CD4-positive, alpha-beta T cell (primary cell): ENCODE measurements around the gene ZC3HAV1. TPM values are rescaled to one million over a fixed set of nuclear protein-coding genes. Genes with fewer than 3 reads are reported as not detected.

ENCODE experiments used
- ATAC-seq: fragments of 200-7000 bp; cut with Tn5 transposase; one replicate; pipeline ENCODE4 v1.10.0; 2022; ENCODE audit warnings: mild to moderate bottlenecking; ENCODE audit not compliant: poor library complexity
- CTCF ChIA-PET: fragments of 350-600 bp; sonication (Branson Sonifier 250); formaldehyde crosslinking; loops from one replicate; lab custom pipeline; 2021; ENCODE audit warnings: antibody characterized with exemption, inconsistent platforms; lab: Charles Lee
- POLR2A ChIA-PET: fragments of 350-600 bp; sonication (Branson Sonifier 250); formaldehyde crosslinking; loops from one replicate; lab custom pipeline; 2021; ENCODE audit warnings: antibody characterized with exemption, inconsistent platforms; lab: Charles Lee
- DNase-seq, 14 experiments: peaks; one replicate each; pipeline ENCODE4 v3.0.0-alpha.2; 2013 to 2020; ENCODE audit warnings: mixed read lengths in 2 of 14
- H3K27ac ChIP-seq, 2 donors: one replicate each; pipeline versions ENCODE4 v1.5.1 to v1.7.0; 2013; ENCODE audit warnings: low read length in 2 of 2, low read depth in 1 of 2, mild to moderate bottlenecking in 1 of 2
- H3K27me3 ChIP-seq, 2 experiments: 1 replicate in 1 of 2; 2 replicates in 1 of 2; pipeline versions ENCODE4 v1.6.1 to v1.7.0; 2013; ENCODE audit warnings: low read length in 2 of 2, control low read depth in 1 of 2, mild to moderate bottlenecking in 1 of 2, moderate library complexity in 1 of 2; ENCODE audit not compliant: insufficient read depth in 2 of 2, control insufficient read depth in 1 of 2
- H3K36me3 ChIP-seq: one replicate; pipeline ENCODE4 v1.6.1; 2013; ENCODE audit warnings: low read length, control low read depth; ENCODE audit not compliant: insufficient read depth
- H3K4me1 ChIP-seq: one replicate; pipeline ENCODE4 v1.6.1; 2013; ENCODE audit warnings: low read length, control low read depth; ENCODE audit not compliant: insufficient read depth
- H3K4me3 ChIP-seq: one replicate; pipeline ENCODE4 v1.5.1; 2013; ENCODE audit warnings: mild to moderate bottlenecking, low read length, moderate library complexity
- H3K9me3 ChIP-seq, 2 experiments: 1 replicate in 1 of 2; 2 replicates in 1 of 2; pipeline versions ENCODE4 v1.6.1 to v1.7.0; 2013; ENCODE audit warnings: low read length in 2 of 2, mild to moderate bottlenecking in 2 of 2, control low read depth in 1 of 2, moderate library complexity in 1 of 2; ENCODE audit not compliant: control insufficient read depth in 1 of 2, insufficient read depth in 1 of 2
- H3K27ac Mint-ChIP-seq: one replicate; pipeline ENCODE4 v1.8.0; 2020; ENCODE audit warnings: mixed read lengths
- H3K27me3 Mint-ChIP-seq: one replicate; pipeline ENCODE4 v1.8.0; 2021; ENCODE audit warnings: mixed read lengths
- H3K36me3 Mint-ChIP-seq: one replicate; pipeline ENCODE4 v1.8.0; 2021; ENCODE audit warnings: low read depth, mixed read lengths
- H3K4me1 Mint-ChIP-seq: one replicate; pipeline ENCODE4 v1.8.0; 2021; ENCODE audit warnings: low read depth, mixed read lengths
- H3K4me3 Mint-ChIP-seq: one replicate; pipeline ENCODE4 v1.8.0; 2020; ENCODE audit warnings: mild to moderate bottlenecking, mixed read lengths
- H3K9me3 Mint-ChIP-seq: one replicate; pipeline ENCODE4 v1.8.0; 2020; ENCODE audit warnings: mixed read lengths
- CTCF ChIP-seq: fragments of 200-600 bp; IDR thresholded peaks from one replicate; pipeline ENCODE4 v1.8.0; 2022; ENCODE audit warnings: antibody characterized with exemption, mild to moderate bottlenecking
- intact Hi-C, 2 experiments: fragments of 100-400 bp; cut with DNase I in 1 of 2; cut with micrococcal nuclease in 1 of 2; formaldehyde crosslinking; loops; one replicate each; pipeline versions ENCODE4 v1.15.1 to v1.9.0; 2023 to 2025; cut with DNase I, micrococcal nuclease
- total RNA-seq, 174 experiments: library from RNA in 2 of 174; stranded (reverse) in 2 of 174; gene quantifications; one replicate each; pipeline ENCODE4 v1.2.3 and lab custom pipeline; 2021 to 2026

Gene ZC3HAV1
- total RNA-seq, 2 experiments from 2014 or later, result 169 to 178 TPM

- H3K4me1 Mint-ChIP-seq, result peaks cover 84% of the 10 kb centered on the region
- no peaks in the 10 kb centered on the region for H3K9me3 ChIP-seq
- H3K36me3 Mint-ChIP-seq, result peaks cover 7% of the 10 kb centered on the region
- intact Hi-C loops, result loop anchor here in 1 of 2 experiments (5.0 kb wide), 2 partner anchors 37 to 948 kb away; partner anchors contain the start of gene PARP12
- CTCF ChIA-PET, result interaction anchor here (0.8 kb wide), 1 partner anchor 13 kb away, joined by 3 read pairs; no protein-coding TSS in a partner anchor
- H3K27ac Mint-ChIP-seq, result no peak overlapping the region
- no peak overlapping the region for H3K4me3 Mint-ChIP-seq
- ATAC-seq (no peak), DNase-seq (no peak)
- H3K27me3 ChIP-seq, result no peaks in the 10 kb centered on the region
- H3K9me3 Mint-ChIP-seq, result no peaks in the 10 kb centered on the region
- H3K4me1 ChIP-seq, result peaks cover 53% of the 10 kb centered on the region
- no peak overlapping the region for H3K4me3 ChIP-seq
- H3K36me3 ChIP-seq, result no peaks in the 10 kb centered on the region
- no peak overlapping the region for H3K27ac ChIP-seq
- TF ChIP-seq CTCF, result no peak
- no peaks in the 10 kb centered on the region for H3K27me3 Mint-ChIP-seq
- POLR2A ChIA-PET, result interaction anchor here (0.7 to 1.9 kb wide), 6 partner anchors 10 to 40 kb away, joined by 3 to 10 read pairs (median 4); no protein-coding TSS in a partner anchor
These were observed 5.1 kb upstream of the ZC3HAV1 start for GRCh38 chr7:139114585-139114984.

- no peaks in the 10 kb centered on the region for H3K27me3 Mint-ChIP-seq
- peaks cover 79% of the 10 kb centered on the region for H3K4me1 Mint-ChIP-seq
- Histone ChIP-seq H3K9me3 (no peaks in the 10 kb centered on the region), H3K4me1 (peaks cover 48% of the 10 kb centered on the region), H3K36me3 (no peaks in the 10 kb centered on the region), H3K27me3 (no peaks in the 10 kb centered on the region), H3K27ac (no peak overlapping the region), H3K4me3 (no peak overlapping the region)
- intact Hi-C loops, result loop anchor here in 1 of 2 experiments (5.0 kb wide), 2 partner anchors 37 to 948 kb away; partner anchors contain the start of gene PARP12
- peaks cover 12% of the 10 kb centered on the region for H3K36me3 Mint-ChIP-seq
- TF ChIP-seq CTCF, result no peak
- H3K27ac Mint-ChIP-seq, result peak overlapping the region; percentile 13
- no peak overlapping the region for H3K4me3 Mint-ChIP-seq
- DNase-seq (no peak), ATAC-seq (no peak)
- ChIA-PET POLR2A (interaction anchor here (0.7 to 1.9 kb wide), 3 partner anchors 12 to 39 kb away, joined by 3 to 10 read pairs (median 4); no protein-coding TSS in a partner anchor), CTCF (interaction anchor here (0.8 kb wide), 1 partner anchor 14 kb away, joined by 3 read pairs; no protein-coding TSS in a partner anchor)
- H3K9me3 Mint-ChIP-seq, result no peaks in the 10 kb centered on the region
These were observed 4.5 kb upstream of the ZC3HAV1 start for GRCh38 chr7:139114018-139114417.

GRCh38 chr7:139112741-139113250 lies 3.3 kb upstream of the ZC3HAV1 start:
- H3K27ac Mint-ChIP-seq, result peak overlapping the region; percentile 95
- no peak for TF ChIP-seq CTCF
- ATAC-seq, result no peak
- no peak overlapping the region for H3K4me3 ChIP-seq
- H3K27ac ChIP-seq, result peak overlapping the region in 1 of 2 donors; percentile 3
- no peaks in the 10 kb centered on the region for H3K9me3 ChIP-seq
- H3K9me3 Mint-ChIP-seq, result no peaks in the 10 kb centered on the region
- H3K4me1 ChIP-seq, result peaks cover 35% of the 10 kb centered on the region
- no peaks in the 10 kb centered on the region for H3K27me3 Mint-ChIP-seq
- H3K27me3 ChIP-seq, result no peaks in the 10 kb centered on the region
- ChIA-PET POLR2A (interaction anchor here (0.9 to 1.3 kb wide), 4 partner anchors 9 to 71 kb away, joined by 3 to 12 read pairs (median 4); no protein-coding TSS in a partner anchor), CTCF (interaction anchor here (1.0 kb wide), 1 partner anchor 96 kb away, joined by 3 read pairs; no protein-coding TSS in a partner anchor)
- H3K4me1 Mint-ChIP-seq, result peaks cover 66% of the 10 kb centered on the region
- peaks cover 5% of the 10 kb centered on the region for H3K36me3 ChIP-seq
- intact Hi-C loops, result loop anchor here in 1 of 2 experiments (5.0 kb wide), 2 partner anchors 35 to 950 kb away; partner anchors contain the start of gene PARP12
- H3K36me3 Mint-ChIP-seq, result peaks cover 23% of the 10 kb centered on the region
- no peak for DNase-seq
- H3K4me3 Mint-ChIP-seq, result peak overlapping the region; percentile 30
